ENCODE measurements around the gene OLIG3.

OLIG3 gene

GRCh38 chr6:137452333-137452894 lies 41.8 kb downstream of the OLIG3 start:
- peaks cover 6% of the 10 kb centered on the region for H3K36me3 Mint-ChIP-seq
- H3K27me3 Mint-ChIP-seq: peaks cover 1% of the 10 kb centered on the region
- H3K9me3 Mint-ChIP-seq (ENCODE audit: low read depth): no peaks in the 10 kb centered on the region
- H3K4me3 Mint-ChIP-seq: no peak overlapping the region
- H3K4me1 Mint-ChIP-seq (ENCODE audit: low read depth): no peaks in the 10 kb centered on the region
- H3K27ac Mint-ChIP-seq: no peak overlapping the region

- H3K4me1 Mint-ChIP-seq (ENCODE audit: low read depth): peaks cover 5% of the 10 kb centered on the region
- H3K36me3 Mint-ChIP-seq: peaks cover 3% of the 10 kb centered on the region
- peaks cover 1% of the 10 kb centered on the region for H3K27me3 Mint-ChIP-seq
Observed at GRCh38 chr6:137443901-137444300, 50.3 kb downstream of the OLIG3 start.

More at GRCh38 chr6:137443901-137444300, 50.3 kb downstream of the OLIG3 start:
- no peak overlapping the region for H3K4me3 Mint-ChIP-seq
- no peaks in the 10 kb centered on the region for H3K9me3 Mint-ChIP-seq (ENCODE audit: low read depth)
- H3K27ac Mint-ChIP-seq: no peak overlapping the region

Data from activated naive CD8-positive, alpha-beta T cell (primary cell).